Esophagus squamous epithelium (tissue), 5 donors: ENCODE data around the gene GAB2. TPM values are rescaled to one million over a fixed set of nuclear protein-coding genes. Genes with fewer than 3 reads are reported as not detected.

Experiments used
- DNase-seq: peaks from one replicate; lab custom pipeline; 2025; lab: John Stamatoyannopoulos, UW
- H3K27ac ChIP-seq, 4 donors: fragments of 200-600 bp; sonication (generic); one replicate each; pipeline ENCODE4 v1.5.1; 2016 to 2019; ENCODE audit warnings: mild to moderate bottlenecking in 1 of 4
- H3K27me3 ChIP-seq, 4 donors: fragments of 200-600 bp; sonication (generic); 1 replicate in 3 of 4; 2 replicates in 1 of 4; pipeline versions ENCODE4 v1.5.1 to v1.6.0; 2017 to 2021; ENCODE audit warnings: antibody characterized with exemption in 1 of 4
- H3K36me3 ChIP-seq, 3 donors: fragments of 200-600 bp; sonication (generic); one replicate each; pipeline ENCODE4 v1.5.1; 2016 to 2019
- H3K4me1 ChIP-seq, 3 donors: fragments of 200-600 bp; sonication (generic); one replicate each; pipeline ENCODE4 v1.5.1; 2017 to 2019
- H3K4me3 ChIP-seq, 4 donors: fragments of 200-600 bp; sonication (generic); 1 replicate in 3 of 4; 2 replicates in 1 of 4; pipeline ENCODE4 v1.5.1; 2016 to 2019; ENCODE audit warnings: mild to moderate bottlenecking in 2 of 4, moderate library complexity in 1 of 4
- H3K9me3 ChIP-seq, 3 donors: fragments of 200-600 bp; sonication (generic); one replicate each; pipeline ENCODE4 v1.5.1; 2016 to 2019
- POLR2A ChIP-seq, 4 donors: fragments of 450-650 bp; IDR thresholded peaks; one replicate each; pipeline ENCODE4 v1.6.1; 2017; ENCODE audit warnings: antibody characterized with exemption in 4 of 4, mild to moderate bottlenecking in 4 of 4, moderate library complexity in 3 of 4
- WGBS, 2 donors: methylation state at CpG; one replicate each; pipeline ENCODE4 v1.1.5; 2018; 5-methylcytosine and 5-hydroxymethylcytosine counted together
- intact Hi-C: fragments of 100-400 bp; cut with DNase I; formaldehyde crosslinking; loops from one replicate; pipeline ENCODE4 v1.15.0; 2022
- total RNA-seq, 4 donors: library from RNA; depleted of rRNA; stranded (reverse); fragments of >200 nt; gene quantifications; one replicate each; pipeline ENCODE4 v1.1.0, GENCODE V29; 2016
- TF ChIP-seq, protein P1 (sequence below), 6 experiments: fragments of 450-650 bp in 4 of 6; fragments of 200-600 bp in 2 of 6; sonication (generic) in 2 of 6; IDR thresholded peaks; one replicate each; pipeline ENCODE4 v1.5.1; 2016 to 2019; ENCODE audit warnings: antibody characterized with exemption in 6 of 6, mild to moderate bottlenecking in 4 of 6, moderate library complexity in 4 of 6
- donor health status: DM: yes; HTN: yes; CAD: no.

The GAB2 gene
- total RNA-seq, 4 donors from 2014 or later = 4.6 to 23.7 (median 11.2) TPM

DNA sequence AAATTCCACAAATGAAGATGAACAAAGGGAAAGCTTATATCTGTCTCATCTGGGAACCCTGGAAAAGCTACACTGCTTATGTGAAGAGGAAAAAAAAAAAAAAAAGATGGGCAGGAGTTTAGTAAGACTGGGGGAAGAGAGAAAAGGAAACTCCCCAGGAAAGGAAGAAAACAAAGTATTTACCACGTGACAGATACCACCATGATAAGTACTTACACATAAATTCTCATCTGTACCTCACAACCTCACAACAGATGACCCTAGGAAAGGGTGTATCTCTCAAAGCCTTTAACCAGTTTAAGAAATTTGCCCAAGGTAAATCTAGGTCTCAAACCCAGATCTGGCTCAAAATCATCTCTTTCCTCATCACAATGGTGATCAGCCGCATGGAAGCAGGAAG, 77.1 kb downstream of the GAB2 start:
- intact Hi-C loops = no loop called here
- Histone ChIP-seq H3K27me3 (no peaks in the 10 kb centered on the region), H3K4me3 (no peak overlapping the region), H3K9me3 (no peaks in the 10 kb centered on the region), H3K27ac (no peak overlapping the region), H3K36me3 (no peaks in the 10 kb centered on the region), H3K4me1 (peaks cover 0 to 16% (median 1%) of the 10 kb centered on the region in 3 donors)
- DNase-seq = no peak
- TF ChIP-seq, protein P1, sequence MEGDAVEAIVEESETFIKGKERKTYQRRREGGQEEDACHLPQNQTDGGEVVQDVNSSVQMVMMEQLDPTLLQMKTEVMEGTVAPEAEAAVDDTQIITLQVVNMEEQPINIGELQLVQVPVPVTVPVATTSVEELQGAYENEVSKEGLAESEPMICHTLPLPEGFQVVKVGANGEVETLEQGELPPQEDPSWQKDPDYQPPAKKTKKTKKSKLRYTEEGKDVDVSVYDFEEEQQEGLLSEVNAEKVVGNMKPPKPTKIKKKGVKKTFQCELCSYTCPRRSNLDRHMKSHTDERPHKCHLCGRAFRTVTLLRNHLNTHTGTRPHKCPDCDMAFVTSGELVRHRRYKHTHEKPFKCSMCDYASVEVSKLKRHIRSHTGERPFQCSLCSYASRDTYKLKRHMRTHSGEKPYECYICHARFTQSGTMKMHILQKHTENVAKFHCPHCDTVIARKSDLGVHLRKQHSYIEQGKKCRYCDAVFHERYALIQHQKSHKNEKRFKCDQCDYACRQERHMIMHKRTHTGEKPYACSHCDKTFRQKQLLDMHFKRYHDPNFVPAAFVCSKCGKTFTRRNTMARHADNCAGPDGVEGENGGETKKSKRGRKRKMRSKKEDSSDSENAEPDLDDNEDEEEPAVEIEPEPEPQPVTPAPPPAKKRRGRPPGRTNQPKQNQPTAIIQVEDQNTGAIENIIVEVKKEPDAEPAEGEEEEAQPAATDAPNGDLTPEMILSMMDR (IDR thresholded peaks at IDR 0.05) = no peak
- TF ChIP-seq POLR2A (IDR thresholded peaks at IDR 0.05) = no peak
- WGBS, 2 donors = 65 to 76% methylated on average over 2 of the region's 2 CpGs

DNA sequence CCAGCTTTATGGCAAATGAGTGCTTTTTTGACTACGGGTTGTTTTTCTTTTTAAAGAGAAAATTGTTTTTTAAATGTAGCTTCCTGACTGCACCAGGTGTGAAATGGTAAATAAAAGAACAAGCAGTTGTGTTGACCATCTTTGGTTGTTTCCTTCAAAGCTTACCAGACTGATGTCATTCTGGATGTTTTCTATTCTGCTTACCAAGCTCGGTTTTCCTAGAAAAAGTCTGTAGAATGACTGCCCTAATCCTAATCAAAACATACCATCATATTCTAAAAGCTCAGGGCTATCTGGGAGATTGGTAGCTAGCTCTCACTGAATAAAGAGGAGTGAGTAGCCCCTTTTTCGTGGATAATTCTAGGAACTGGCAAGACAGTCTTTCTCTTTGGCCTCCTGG, 77.7 kb downstream of the GAB2 start:
- 32 to 42% methylated on average over 3 of the region's 3 CpGs for WGBS, 2 donors
- TF ChIP-seq, protein P1 (IDR thresholded peaks at IDR 0.05) = no peak
- intact Hi-C loops = no loop called here
- Histone ChIP-seq H3K27me3 (no peaks in the 10 kb centered on the region), H3K36me3 (no peaks in the 10 kb centered on the region), H3K4me3 (no peak overlapping the region), H3K4me1 (peaks cover 0 to 11% (median 0%) of the 10 kb centered on the region in 3 donors), H3K27ac (no peak overlapping the region), H3K9me3 (no peaks in the 10 kb centered on the region)
- no peak for DNase-seq

DNA sequence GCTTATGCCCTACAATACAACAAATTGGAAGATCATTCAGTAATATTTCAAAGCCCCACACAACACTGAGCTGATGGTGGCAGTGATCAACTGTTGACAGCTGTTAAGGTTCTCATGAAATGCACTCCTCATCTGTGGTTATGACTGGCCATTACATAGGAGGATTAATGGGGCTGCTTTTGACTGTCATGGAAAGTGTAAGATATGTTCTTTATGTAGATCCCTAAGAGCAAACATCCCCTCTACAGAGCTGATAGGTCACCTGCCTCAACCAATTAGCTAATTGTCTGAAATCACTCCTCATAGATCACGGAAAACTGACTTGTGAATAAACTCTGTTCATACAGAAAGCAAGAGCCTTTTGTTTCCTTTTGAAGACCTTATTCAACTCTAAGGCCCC, 78.1 kb downstream of the GAB2 start:
- H3K4me3 ChIP-seq = no peak overlapping the region
- DNase-seq = no peak
- WGBS, 2 donors = 67 to 71% methylated on average over 1 of the region's 1 CpG
- no peaks in the 10 kb centered on the region for H3K27me3 ChIP-seq
- H3K27ac ChIP-seq = no peak overlapping the region
- no peaks in the 10 kb centered on the region for H3K36me3 ChIP-seq
- intact Hi-C loops = no loop called here
- peaks cover 0 to 7% (median 0%) of the 10 kb centered on the region in 3 donors for H3K4me1 ChIP-seq
- TF ChIP-seq POLR2A (IDR thresholded peaks at IDR 0.05) = no peak
- TF ChIP-seq, protein P1 (IDR thresholded peaks at IDR 0.05) = no peak
- H3K9me3 ChIP-seq = no peaks in the 10 kb centered on the region

DNA sequence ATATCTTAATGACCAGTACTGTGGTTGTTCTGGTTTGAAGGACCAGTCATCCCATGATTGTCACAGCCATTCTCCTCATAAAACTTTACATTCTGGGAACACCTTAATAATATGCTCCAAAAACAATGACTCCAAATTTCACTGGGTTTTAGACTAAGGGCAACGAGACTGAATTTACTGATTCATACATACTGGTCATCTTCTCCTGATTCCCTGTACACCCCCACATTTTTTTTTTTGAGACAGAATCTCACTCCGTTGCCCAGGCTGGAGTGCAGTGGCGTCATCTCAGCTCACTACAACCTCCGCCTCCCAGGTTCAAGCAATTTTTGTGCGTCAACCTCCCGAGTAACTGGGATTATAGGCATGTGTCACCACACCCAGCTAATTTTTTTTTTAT, 78.9 kb downstream of the GAB2 start:
- WGBS, 2 donors = 93 to 94% methylated on average over 6 of the region's 6 CpGs
- no peak overlapping the region for H3K27ac ChIP-seq

DNA sequence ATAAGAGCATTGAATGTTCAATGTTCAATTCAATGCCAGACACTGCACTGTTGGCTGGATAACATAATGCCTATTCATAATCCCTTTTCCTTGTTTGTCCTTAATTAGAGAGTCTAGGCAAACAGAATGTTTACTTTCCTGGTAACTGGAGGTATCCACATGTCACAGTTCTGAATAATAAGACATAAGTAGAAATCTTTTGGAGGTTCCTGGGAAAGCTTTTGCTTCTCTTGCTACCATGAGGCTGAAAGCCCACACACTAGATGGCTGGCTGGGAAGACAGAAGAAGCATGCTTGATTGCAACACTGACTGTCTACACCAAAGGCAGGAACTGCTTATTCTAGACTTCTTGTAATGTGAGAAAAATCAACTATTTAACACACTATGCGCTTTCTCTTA, 79.5 kb downstream of the GAB2 start:
- intact Hi-C loops = no loop called here
- WGBS, 2 donors = 85 to 94% methylated on average over 1 of the region's 1 CpG
- TF ChIP-seq POLR2A (IDR thresholded peaks at IDR 0.05) = no peak
- TF ChIP-seq, protein P1 (IDR thresholded peaks at IDR 0.05) = no peak

More for the DNA sequence above, 78.9 kb downstream of the GAB2 start:
- Histone ChIP-seq H3K4me3 (no peak overlapping the region), H3K27me3 (no peaks in the 10 kb centered on the region), H3K4me1 (peaks cover 0 to 7% (median 0%) of the 10 kb centered on the region in 3 donors), H3K36me3 (no peaks in the 10 kb centered on the region), H3K9me3 (no peaks in the 10 kb centered on the region)
- intact Hi-C loops = no loop called here
- DNase-seq = no peak
- TF ChIP-seq POLR2A (IDR thresholded peaks at IDR 0.05) = no peak
- TF ChIP-seq, protein P1 (IDR thresholded peaks at IDR 0.05) = no peak

More for the DNA sequence above, 79.5 kb downstream of the GAB2 start:
- Histone ChIP-seq H3K36me3 (no peaks in the 10 kb centered on the region), H3K27ac (no peak overlapping the region), H3K4me1 (peaks cover 0 to 7% (median 0%) of the 10 kb centered on the region in 3 donors), H3K27me3 (no peaks in the 10 kb centered on the region), H3K4me3 (no peak overlapping the region), H3K9me3 (no peaks in the 10 kb centered on the region)
- DNase-seq = no peak
